Natural killer cell (primary cell): Measurements from ENCODE around the gene CDCA8. TPM values are rescaled to one million over a fixed set of nuclear protein-coding genes. Genes with fewer than 3 reads are reported as not detected.
A peak's percentile ranks its signal among the peaks of the same experiment; 100 is the strongest.
"Not testable (repeated sequence)": the region's sequence is repeated elsewhere in the genome, so short reads cannot be mapped to it uniquely, and the experiment has no call there.

Source experiments
- ATAC-seq, 3 donors: fragments of 150-1000 bp in 2 of 3; fragments of 200-7000 bp in 1 of 3; cut with Tn5 transposase; 1 replicate in 1 of 3; 2 replicates in 2 of 3; pipeline ENCODE4 v1.10.0; 2021; ENCODE audit warnings: mild to moderate bottlenecking in 2 of 3, moderate library complexity in 2 of 3
- DNase-seq, 2 donors: peaks; one replicate each; pipeline versions ENCODE4 v3.0.0 to v3.0.0-alpha.2; 2013 to 2021; ENCODE audit warnings: mixed read lengths in 1 of 2
- H3K27ac ChIP-seq: one replicate; pipeline ENCODE4 v1.5.1; 2013; ENCODE audit warnings: mild to moderate bottlenecking, low read length
- H3K27me3 ChIP-seq: one replicate; pipeline ENCODE4 v1.6.1; 2013; ENCODE audit warnings: low read length; ENCODE audit not compliant: control insufficient read depth, insufficient read depth
- H3K36me3 ChIP-seq: one replicate; pipeline ENCODE4 v1.6.1; 2013; ENCODE audit warnings: low read length; ENCODE audit not compliant: control insufficient read depth, insufficient read depth
- H3K4me1 ChIP-seq: one replicate; pipeline ENCODE4 v1.6.1; 2013; ENCODE audit warnings: low read length; ENCODE audit not compliant: control insufficient read depth, insufficient read depth
- H3K4me3 ChIP-seq: one replicate; pipeline ENCODE4 v1.5.1; 2013; ENCODE audit warnings: low read length
- H3K9me3 ChIP-seq: one replicate; pipeline ENCODE4 v1.6.1; 2013; ENCODE audit warnings: low read length; ENCODE audit not compliant: control insufficient read depth, insufficient read depth
- H3K27ac Mint-ChIP-seq, 2 donors: one replicate each; pipeline ENCODE4 v1.8.0; 2022; ENCODE audit warnings: mild to moderate bottlenecking in 2 of 2, mixed read lengths in 2 of 2, moderate library complexity in 1 of 2
- H3K27me3 Mint-ChIP-seq, 2 donors: one replicate each; pipeline ENCODE4 v1.8.0; 2022; ENCODE audit warnings: low read depth in 2 of 2, mixed read lengths in 2 of 2
- H3K36me3 Mint-ChIP-seq: one replicate; pipeline ENCODE4 v1.8.0; 2022; ENCODE audit warnings: mixed read lengths
- H3K4me1 Mint-ChIP-seq, 2 donors: one replicate each; pipeline ENCODE4 v1.8.0; 2022; ENCODE audit warnings: mixed read lengths in 2 of 2
- H3K4me3 Mint-ChIP-seq: one replicate; pipeline ENCODE4 v1.8.0; 2022; ENCODE audit warnings: mild to moderate bottlenecking, moderate library complexity, mixed read lengths
- H3K9me3 Mint-ChIP-seq, 2 donors: one replicate each; pipeline ENCODE4 v1.8.0; 2022; ENCODE audit warnings: mixed read lengths in 2 of 2
- WGBS: methylation state at CpG from one replicate; pipeline ENCODE4 v1.1.7; 2013; ENCODE audit warnings: missing lambda C conversion rate; ENCODE audit not compliant: insufficient coverage; 5-methylcytosine and 5-hydroxymethylcytosine counted together
- intact Hi-C: fragments of 100-400 bp; cut with micrococcal nuclease; formaldehyde crosslinking; loops from one replicate; pipeline ENCODE4 v1.14.2; 2022
- total RNA-seq, 4 donors: library from RNA; stranded (reverse); fragments of 120-200 nt in 1 of 4; gene quantifications; one replicate each; pipeline versions ENCODE4 v1.2.3 to v1.2.4, GENCODE V29; 2013 to 2022
- TF ChIP-seq, protein P1 (sequence below): fragments of 200-600 bp; IDR thresholded peaks from one replicate; pipeline ENCODE4 v1.8.0; 2022; ENCODE audit warnings: antibody characterized with exemption

CDCA8 gene
- total RNA-seq, 3 donors from 2014 or later (not counting 1 experiment from before 2014, with no cell fraction given) = 1.6 to 3.3 (median 2.2) TPM

- no peak for DNase-seq
- no peak overlapping the region for H3K27ac Mint-ChIP-seq
- H3K4me3 ChIP-seq = no peak overlapping the region
- H3K9me3 ChIP-seq = no peaks in the 10 kb centered on the region
- TF ChIP-seq, protein P1, sequence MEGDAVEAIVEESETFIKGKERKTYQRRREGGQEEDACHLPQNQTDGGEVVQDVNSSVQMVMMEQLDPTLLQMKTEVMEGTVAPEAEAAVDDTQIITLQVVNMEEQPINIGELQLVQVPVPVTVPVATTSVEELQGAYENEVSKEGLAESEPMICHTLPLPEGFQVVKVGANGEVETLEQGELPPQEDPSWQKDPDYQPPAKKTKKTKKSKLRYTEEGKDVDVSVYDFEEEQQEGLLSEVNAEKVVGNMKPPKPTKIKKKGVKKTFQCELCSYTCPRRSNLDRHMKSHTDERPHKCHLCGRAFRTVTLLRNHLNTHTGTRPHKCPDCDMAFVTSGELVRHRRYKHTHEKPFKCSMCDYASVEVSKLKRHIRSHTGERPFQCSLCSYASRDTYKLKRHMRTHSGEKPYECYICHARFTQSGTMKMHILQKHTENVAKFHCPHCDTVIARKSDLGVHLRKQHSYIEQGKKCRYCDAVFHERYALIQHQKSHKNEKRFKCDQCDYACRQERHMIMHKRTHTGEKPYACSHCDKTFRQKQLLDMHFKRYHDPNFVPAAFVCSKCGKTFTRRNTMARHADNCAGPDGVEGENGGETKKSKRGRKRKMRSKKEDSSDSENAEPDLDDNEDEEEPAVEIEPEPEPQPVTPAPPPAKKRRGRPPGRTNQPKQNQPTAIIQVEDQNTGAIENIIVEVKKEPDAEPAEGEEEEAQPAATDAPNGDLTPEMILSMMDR = no peak
- no peaks in the 10 kb centered on the region for H3K36me3 ChIP-seq
- peaks cover 7% of the 10 kb centered on the region for H3K27me3 ChIP-seq
- H3K27ac ChIP-seq = no peak overlapping the region
- 92% methylated on average over 15 of the region's 15 CpGs for WGBS
- H3K4me1 ChIP-seq = peaks cover 5% of the 10 kb centered on the region
- H3K9me3 Mint-ChIP-seq = no peaks in the 10 kb centered on the region
- H3K27me3 Mint-ChIP-seq = peaks cover 29 to 48% of the 10 kb centered on the region in 2 donors
- no peak overlapping the region for H3K4me3 Mint-ChIP-seq
- no peaks in the 10 kb centered on the region for H3K4me1 Mint-ChIP-seq
- no peak for ATAC-seq
- no peaks in the 10 kb centered on the region for H3K36me3 Mint-ChIP-seq
- intact Hi-C loops = no loop called here
Observed at GRCh38 chr1:37731312-37732019, 39.1 kb downstream of the CDCA8 start.

DNA sequence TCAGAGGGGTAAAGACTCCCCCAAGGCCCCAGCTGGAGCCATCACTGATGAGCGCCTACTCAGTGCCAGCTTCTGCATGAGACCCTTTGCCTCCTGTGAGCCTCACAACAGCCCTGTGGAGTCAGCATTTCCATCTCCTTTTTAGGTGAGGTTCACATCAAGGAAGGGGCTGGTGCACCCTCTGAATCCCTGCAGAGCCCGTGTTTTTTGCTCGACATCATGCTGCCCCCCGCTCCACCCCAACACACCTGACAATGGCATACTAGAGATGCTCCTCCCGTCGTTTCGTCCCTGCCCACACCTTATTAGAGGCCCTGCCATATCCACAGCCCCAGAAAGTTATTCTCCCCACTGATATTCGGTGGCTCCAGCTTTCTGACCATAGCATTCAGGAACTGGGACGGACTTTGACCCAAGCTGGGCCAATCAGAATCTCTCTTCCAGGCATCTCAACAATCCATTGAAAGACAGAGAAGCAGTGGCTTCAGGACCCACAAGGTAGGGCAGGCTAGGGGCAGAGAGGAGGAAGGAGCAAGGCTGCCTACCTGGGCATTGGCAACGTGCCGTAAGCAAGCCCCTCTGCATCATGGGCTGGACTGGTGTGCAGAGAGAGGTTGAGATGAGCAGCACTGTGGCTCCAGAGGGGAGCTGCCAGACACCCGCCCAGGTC, 39.9 kb downstream of the CDCA8 start:
- no peaks in the 10 kb centered on the region for H3K9me3 Mint-ChIP-seq
- Histone ChIP-seq H3K4me3 (no peak overlapping the region), H3K27me3 (peaks cover 7% of the 10 kb centered on the region), H3K27ac (no peak overlapping the region), H3K9me3 (no peaks in the 10 kb centered on the region), H3K36me3 (no peaks in the 10 kb centered on the region), H3K4me1 (peaks cover 5% of the 10 kb centered on the region)
- no peaks in the 10 kb centered on the region for H3K4me1 Mint-ChIP-seq
- 87% methylated on average over 12 of the region's 12 CpGs for WGBS
- no peak for ATAC-seq
- no peak for DNase-seq
- no peak overlapping the region for H3K4me3 Mint-ChIP-seq
- intact Hi-C loops = no loop called here
- TF ChIP-seq, protein P1 = no peak
- peaks cover 33 to 53% of the 10 kb centered on the region in 2 donors for H3K27me3 Mint-ChIP-seq
- no peaks in the 10 kb centered on the region for H3K36me3 Mint-ChIP-seq
- no peak overlapping the region for H3K27ac Mint-ChIP-seq

DNA sequence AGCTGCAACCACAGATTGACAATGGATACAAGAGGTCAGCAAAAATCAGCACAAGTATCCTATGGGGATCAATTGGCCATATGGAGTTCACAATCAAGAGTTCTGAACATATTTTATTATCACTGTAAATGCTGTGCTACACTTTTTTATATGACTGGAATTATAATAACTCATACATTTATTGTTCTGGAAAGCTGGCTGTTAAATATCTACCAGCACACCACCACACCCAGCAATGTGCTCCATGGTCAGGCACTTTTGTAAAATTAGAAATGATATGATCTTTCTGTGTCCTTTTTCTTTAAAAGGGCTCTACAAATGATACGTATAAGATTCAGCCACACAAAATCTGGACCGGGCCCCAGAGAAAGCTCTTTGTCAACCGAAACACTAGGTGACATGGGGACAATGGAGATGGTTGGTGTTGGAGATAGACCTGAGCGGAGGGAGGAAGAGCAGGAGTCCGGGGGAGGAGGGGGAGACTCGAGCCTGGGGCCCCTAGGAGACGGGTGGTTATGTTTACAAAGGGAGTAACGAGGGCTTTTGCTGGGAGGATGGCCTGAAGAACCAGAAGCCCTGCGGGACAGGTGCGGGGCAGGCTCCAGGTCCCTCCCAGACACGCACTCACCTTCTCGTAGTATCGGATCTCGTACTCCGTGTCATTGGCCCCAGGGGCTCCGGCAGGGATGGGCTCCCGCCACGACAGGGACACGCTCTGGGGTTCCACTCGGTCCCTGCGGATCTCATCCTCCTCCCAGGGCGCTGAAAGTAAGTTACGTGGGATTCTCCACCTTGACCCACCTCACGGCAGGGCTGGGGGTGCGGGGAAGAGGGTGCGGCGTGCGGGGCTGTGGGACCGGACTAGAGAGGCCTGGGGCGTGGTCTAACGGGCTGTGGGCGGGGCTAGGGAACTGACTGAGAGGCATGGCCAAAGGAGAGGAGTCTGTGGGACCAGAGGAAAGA, 42.6 kb downstream of the CDCA8 start:
- H3K27ac ChIP-seq = no peak overlapping the region
- H3K4me1 ChIP-seq = peaks cover 5% of the 10 kb centered on the region
- no peak overlapping the region for H3K27ac Mint-ChIP-seq
- 36% methylated on average over 20 of the region's 32 CpGs for WGBS
- H3K27me3 Mint-ChIP-seq = peaks cover 27 to 44% of the 10 kb centered on the region in 2 donors
- no peak for DNase-seq
- no peak for ATAC-seq
- no peaks in the 10 kb centered on the region for H3K36me3 Mint-ChIP-seq
- H3K4me1 Mint-ChIP-seq = no peaks in the 10 kb centered on the region
- no peak overlapping the region for H3K4me3 ChIP-seq
- H3K4me3 Mint-ChIP-seq = peak overlapping the region; percentile 45
- no peaks in the 10 kb centered on the region for H3K9me3 ChIP-seq
- intact Hi-C loops = no loop called here
- H3K36me3 ChIP-seq = no peaks in the 10 kb centered on the region
- no peaks in the 10 kb centered on the region for H3K9me3 Mint-ChIP-seq
- TF ChIP-seq, protein P1 = no peak
- peaks cover 7% of the 10 kb centered on the region for H3K27me3 ChIP-seq

DNA sequence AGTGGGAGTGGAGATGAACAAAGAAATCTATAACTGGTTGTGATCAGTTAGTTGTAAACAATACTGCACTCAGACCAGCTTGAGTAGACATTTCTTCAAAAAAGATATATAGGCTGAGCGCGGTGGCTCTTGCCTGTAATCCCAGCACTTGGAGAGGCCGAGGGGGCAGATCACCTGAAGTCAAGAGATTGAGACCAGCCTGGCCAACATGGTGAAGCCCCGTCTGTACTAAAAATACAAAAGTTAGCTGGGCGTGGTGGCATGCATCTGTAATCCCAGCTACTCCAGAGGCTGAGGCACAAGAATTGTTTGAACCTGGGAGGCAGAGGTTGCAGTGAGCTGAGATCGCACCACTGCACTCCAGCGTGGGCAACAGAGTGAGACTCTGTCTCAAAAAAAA, 45.7 kb downstream of the CDCA8 start:
- H3K27ac ChIP-seq, H3K9me3 Mint-ChIP-seq, H3K4me1 Mint-ChIP-seq, H3K27ac Mint-ChIP-seq, H3K36me3 Mint-ChIP-seq, intact Hi-C loops, H3K4me1 ChIP-seq, DNase-seq, H3K4me3 ChIP-seq, ATAC-seq, H3K4me3 Mint-ChIP-seq, H3K9me3 ChIP-seq, H3K36me3 ChIP-seq: not testable (repeated sequence)
- H3K27me3 ChIP-seq = peaks cover 13% of the 10 kb centered on the region
- WGBS = 89% methylated on average over 6 of the region's 7 CpGs
- peaks cover 38 to 57% of the 10 kb centered on the region in 2 donors for H3K27me3 Mint-ChIP-seq

DNA sequence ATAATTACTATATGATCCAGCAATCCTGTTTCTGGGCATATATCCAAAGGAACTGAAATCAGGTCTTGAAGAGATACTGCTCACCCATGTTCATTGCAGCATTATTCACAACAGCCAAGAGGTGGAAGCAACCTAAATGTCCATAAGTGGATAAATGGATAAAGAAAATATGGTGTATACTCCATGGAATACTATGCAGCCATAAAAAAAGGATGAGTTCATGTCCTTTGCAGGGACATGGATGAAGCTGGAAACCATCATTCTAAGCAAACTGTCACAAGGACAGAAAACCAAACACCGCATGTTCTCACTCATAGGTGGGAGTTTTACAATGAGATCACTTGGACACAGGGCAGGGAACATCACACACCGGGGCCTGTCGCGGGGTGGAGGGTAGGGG, 46.3 kb downstream of the CDCA8 start:
- DNase-seq, intact Hi-C loops, H3K4me3 Mint-ChIP-seq, H3K36me3 ChIP-seq, ATAC-seq, H3K36me3 Mint-ChIP-seq, H3K4me3 ChIP-seq, H3K4me1 Mint-ChIP-seq, H3K27ac Mint-ChIP-seq, H3K27ac ChIP-seq, H3K9me3 Mint-ChIP-seq, H3K9me3 ChIP-seq, H3K4me1 ChIP-seq: not testable (repeated sequence)
- H3K27me3 Mint-ChIP-seq = peaks cover 38 to 57% of the 10 kb centered on the region in 2 donors
- WGBS = 98% methylated on average over 4 of the region's 4 CpGs
- peaks cover 13% of the 10 kb centered on the region for H3K27me3 ChIP-seq
